ENCODE measurements around the gene C1S. TPM values are rescaled to one million over a fixed set of nuclear protein-coding genes. Genes with fewer than 3 reads are reported as not detected.
"Not testable (repeated sequence)": the region's sequence is repeated elsewhere in the genome, so short reads cannot be mapped to it uniquely, and the experiment has no call there.

Gene C1S
- total RNA-seq, 3 donors from 2014 or later: 1.6 to 1.7 (median 1.6) TPM

DNA sequence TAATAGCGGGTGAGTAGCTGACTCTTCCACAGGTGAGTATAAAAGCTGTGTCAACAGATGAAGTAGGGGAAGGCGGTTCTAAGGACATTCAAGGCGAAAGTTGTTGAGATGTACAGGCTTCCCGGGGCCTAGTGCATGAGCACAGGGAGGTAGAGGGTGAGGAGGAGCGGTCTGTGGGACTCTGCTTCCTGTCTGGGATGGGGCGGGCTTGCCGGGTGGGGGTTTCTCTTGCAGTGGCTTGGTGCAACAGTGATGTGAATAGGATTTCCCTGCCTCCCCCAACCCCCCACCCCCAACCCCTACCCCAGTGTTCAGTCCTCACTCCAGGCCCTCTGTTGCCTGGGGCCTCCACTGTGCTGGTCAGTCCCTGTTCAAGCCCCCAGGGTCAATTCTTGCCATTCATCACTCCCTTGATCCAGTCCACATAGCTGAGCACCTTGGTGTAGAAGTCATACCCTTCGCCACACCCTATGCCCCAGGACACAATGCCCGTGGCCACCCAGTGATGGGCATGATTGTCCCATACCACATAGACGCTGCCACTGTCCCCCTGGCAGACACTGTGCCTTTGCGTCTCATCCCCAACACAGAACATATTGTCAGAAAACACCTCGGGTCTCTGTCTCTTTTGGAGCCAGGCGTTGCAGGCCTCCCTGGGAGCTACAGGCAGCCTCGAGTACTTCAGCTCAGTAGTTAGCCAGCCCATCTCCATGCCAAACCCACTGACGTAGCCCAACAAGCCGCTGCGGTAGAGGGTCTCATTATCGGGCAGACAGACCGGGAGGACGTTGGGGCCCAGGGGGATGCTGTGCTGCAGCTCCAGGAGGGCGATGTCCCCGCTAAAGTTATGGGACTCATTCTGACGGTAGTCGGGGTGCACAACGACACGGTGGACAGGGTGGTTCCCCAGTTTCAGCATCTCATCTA is 35.8 kb downstream of the C1S start:
- Mint-ChIP-seq H3K36me3 (ENCODE audit: insufficient read depth) (peaks cover 6% of the 10 kb centered on the region), H3K4me1 (ENCODE audit: low read depth) (peaks cover 7% of the 10 kb centered on the region), H3K27me3 (ENCODE audit: low read depth) (no peaks in the 10 kb centered on the region), H3K4me3 (no peak overlapping the region), H3K9me3 (no peaks in the 10 kb centered on the region)
- DNase-seq: no peak
- no peak for ATAC-seq

DNA sequence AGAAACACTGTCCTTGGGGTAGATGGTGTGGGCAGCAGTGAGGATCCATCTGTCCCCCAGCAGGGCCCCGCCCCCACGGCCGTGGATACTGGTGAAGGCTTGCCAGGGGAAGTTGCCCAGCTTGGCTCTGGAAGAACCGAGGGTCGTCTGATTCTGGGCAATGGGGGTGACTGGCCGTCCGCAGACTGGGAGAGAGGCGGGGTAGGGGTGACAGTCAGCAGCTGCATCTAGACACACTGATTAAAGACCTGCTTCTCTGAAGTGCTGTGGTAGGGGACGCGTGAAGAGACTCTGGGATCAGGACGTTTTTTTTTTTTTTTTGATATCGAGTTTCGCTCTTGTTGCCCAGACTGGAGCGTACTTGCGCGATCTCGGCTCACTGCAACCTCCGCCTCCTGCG is 36.5 kb downstream of the C1S start:
- H3K4me3 Mint-ChIP-seq: no peak overlapping the region
- no peaks in the 10 kb centered on the region for H3K9me3 Mint-ChIP-seq
- peaks cover 6% of the 10 kb centered on the region for H3K36me3 Mint-ChIP-seq (ENCODE audit: insufficient read depth)
- ATAC-seq (no peak), DNase-seq (no peak)
- no peaks in the 10 kb centered on the region for H3K27me3 Mint-ChIP-seq (ENCODE audit: low read depth)
- H3K4me1 Mint-ChIP-seq (ENCODE audit: low read depth): peaks cover 9% of the 10 kb centered on the region

DNA sequence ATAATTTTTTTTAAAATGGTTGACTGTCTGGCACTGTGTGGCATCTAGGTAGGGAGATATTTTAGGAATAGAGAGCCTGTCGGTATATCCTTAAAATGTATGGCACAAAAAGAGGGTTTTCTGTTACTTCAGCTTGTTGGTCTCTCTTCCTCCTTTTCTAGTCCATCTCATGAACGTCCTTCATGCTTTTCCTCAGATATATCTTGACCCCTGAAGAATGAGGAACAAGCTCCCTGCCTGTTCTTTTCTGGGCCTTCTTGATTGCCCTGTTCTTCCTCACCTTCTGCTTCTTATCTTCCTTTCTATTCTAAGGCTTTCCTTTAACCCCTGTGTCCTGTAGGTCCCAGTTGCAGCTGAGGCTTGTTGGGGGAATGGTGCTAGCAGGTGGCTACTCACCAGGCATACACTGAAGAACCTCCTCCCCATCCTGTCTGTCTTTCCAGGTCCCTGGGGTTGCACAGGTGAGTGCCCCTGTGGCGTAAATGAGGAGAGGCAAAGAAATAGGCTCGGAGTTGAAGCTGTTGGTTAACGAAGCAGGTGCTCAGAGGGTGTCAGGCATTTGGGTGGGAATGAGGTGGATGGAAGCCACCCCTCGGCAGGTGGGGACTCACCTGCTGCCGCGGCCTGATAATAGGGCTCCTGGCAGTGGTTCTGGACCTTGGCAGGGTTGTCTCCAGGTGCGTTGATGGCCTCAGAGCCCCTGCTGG is 38.9 kb downstream of the C1S start:
- ATAC-seq: no peak
- Mint-ChIP-seq H3K4me1 (ENCODE audit: low read depth) (peaks cover 20% of the 10 kb centered on the region), H3K9me3 (no peaks in the 10 kb centered on the region), H3K36me3 (ENCODE audit: insufficient read depth) (peaks cover 6% of the 10 kb centered on the region), H3K27me3 (ENCODE audit: low read depth) (no peaks in the 10 kb centered on the region), H3K4me3 (no peak overlapping the region)
- no peak for DNase-seq

- DNase-seq (no peak), ATAC-seq (no peak)
- peaks cover 20% of the 10 kb centered on the region for H3K4me1 Mint-ChIP-seq (ENCODE audit: low read depth)
- H3K27me3 Mint-ChIP-seq (ENCODE audit: low read depth): no peaks in the 10 kb centered on the region
- H3K4me3 Mint-ChIP-seq: no peak overlapping the region
- peaks cover 6% of the 10 kb centered on the region for H3K36me3 Mint-ChIP-seq (ENCODE audit: insufficient read depth)
- H3K9me3 Mint-ChIP-seq: no peaks in the 10 kb centered on the region
Measured at GRCh38 chr12:7100239-7100638, 39.7 kb downstream of the C1S start.

DNA sequence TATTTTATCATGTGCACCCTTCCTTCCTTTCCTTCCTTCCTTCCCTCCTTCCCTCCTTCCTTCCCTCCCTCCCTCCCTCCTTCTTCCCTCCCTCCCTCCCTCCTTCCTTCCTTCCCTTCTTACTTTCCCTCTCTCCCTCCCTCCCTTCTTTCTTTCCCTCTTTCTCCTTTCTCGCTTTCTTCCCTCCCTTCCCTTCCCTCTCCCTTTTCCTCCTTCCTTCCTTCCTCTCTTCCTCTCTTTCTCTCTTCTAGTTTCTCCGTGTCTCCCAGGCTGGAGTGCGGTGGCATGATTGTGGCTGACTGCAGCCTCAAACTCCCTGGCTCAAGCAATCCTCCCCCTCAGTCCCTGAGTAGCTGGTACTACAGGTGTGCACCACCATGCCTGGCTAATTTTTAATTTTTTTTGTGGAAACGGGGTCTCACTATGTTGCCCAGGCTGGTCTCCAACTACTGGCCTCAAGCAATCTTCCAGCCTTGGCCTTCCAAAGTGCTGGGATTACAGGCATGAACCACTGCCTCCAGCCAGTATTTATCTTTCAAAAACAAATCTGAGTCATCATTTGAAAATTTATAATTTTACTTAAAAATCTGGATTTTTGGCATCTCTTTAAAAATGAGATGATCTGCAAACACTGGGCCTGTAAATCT is 40.7 kb downstream of the C1S start:
- Mint-ChIP-seq H3K9me3 (peaks cover 7% of the 10 kb centered on the region), H3K4me3 (no peak overlapping the region), H3K4me1 (ENCODE audit: low read depth) (peaks cover 25% of the 10 kb centered on the region), H3K36me3 (ENCODE audit: insufficient read depth) (peaks cover 11% of the 10 kb centered on the region), H3K27me3 (ENCODE audit: low read depth) (no peaks in the 10 kb centered on the region)
- no peak for ATAC-seq
- no peak for DNase-seq

DNA sequence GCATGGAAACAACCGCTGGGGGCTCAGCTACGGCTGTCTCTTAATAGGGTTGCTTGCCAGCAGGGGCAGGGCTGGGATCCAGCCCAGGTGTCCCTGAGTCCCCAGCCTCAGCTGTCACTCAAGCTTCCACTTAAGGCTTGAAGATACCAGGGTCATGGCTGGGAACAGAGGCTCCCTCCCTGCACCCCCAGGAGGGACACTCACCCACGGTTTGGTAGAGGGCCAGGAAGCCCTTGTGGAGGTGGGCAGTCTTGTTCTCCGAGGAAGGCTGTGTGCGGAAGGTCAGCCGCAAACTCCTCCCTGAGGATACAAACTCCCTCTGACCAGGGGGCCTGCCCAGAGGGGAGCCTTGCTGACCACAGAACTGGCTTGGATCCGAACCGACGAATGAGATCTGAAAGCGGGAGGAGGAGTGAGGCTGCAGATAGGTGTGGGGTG is 41.2 kb downstream of the C1S start:
- Mint-ChIP-seq H3K4me3 (no peak overlapping the region), H3K4me1 (ENCODE audit: low read depth) (peaks cover 30% of the 10 kb centered on the region), H3K27me3 (ENCODE audit: low read depth) (no peaks in the 10 kb centered on the region), H3K36me3 (ENCODE audit: insufficient read depth) (peaks cover 15% of the 10 kb centered on the region), H3K9me3 (peaks cover 11% of the 10 kb centered on the region)
- ATAC-seq: no peak
- no peak for DNase-seq

DNA sequence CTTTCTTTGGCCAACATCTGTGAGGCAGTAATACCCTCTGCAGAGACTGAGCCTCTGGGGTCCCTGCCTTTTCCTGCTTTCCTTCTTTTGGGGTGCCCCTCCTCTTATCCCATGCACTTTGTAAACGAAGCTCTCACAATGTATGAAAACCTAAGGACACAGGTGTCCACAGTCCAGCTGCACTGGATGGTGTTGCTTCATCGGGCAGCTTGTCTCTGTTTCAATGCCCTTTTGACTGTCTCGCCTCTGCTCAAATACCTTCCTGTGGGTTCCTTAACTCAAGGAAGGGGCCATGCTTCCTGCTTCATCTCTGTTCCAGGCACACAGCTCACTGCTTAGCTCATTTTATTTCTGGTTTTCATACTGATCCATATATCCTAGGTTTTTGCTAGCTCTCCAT is 42.1 kb downstream of the C1S start:
- H3K9me3 Mint-ChIP-seq: peaks cover 11% of the 10 kb centered on the region
- no peaks in the 10 kb centered on the region for H3K27me3 Mint-ChIP-seq (ENCODE audit: low read depth)
- DNase-seq: no peak
- H3K4me1 Mint-ChIP-seq (ENCODE audit: low read depth): peaks cover 33% of the 10 kb centered on the region
- no peak for ATAC-seq
- H3K36me3 Mint-ChIP-seq (ENCODE audit: insufficient read depth): peaks cover 15% of the 10 kb centered on the region
- no peak overlapping the region for H3K4me3 Mint-ChIP-seq

DNA sequence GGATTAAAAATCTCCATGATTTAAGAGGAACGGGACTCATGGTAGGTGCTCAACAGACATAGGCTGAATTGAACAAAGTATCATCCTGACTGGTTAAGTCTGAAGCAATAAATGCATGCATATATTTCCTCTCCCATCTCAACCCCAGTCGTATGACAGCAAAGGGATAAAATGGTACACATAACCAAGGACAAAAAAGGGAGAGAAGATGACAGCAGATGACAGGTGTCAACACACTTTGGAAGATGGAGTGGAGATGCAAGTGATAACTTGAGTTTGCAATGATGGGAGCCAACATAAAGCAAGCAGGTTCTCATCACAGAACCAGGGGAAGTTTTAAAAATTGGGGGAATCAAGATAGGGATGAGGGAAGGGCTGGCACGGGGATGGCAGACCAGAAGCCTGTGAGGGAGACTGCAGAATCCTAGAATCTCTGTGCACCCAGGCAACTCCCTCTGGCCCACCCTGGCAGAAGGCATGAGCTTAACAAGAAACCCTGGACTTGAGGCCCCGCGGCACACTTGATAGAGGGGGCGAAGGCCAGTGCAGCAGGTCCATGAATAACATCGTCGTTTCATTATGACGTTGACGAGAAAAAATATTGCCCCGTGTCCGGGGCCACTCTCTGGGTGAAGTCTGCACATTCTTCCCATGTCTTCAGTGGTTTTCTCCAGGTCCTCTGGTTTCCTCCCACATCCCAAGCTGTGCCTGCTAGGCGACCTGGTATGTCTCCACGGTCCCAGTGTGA is 43.5 kb downstream of the C1S start:
- H3K36me3 Mint-ChIP-seq (ENCODE audit: insufficient read depth): peaks cover 13% of the 10 kb centered on the region

DNA sequence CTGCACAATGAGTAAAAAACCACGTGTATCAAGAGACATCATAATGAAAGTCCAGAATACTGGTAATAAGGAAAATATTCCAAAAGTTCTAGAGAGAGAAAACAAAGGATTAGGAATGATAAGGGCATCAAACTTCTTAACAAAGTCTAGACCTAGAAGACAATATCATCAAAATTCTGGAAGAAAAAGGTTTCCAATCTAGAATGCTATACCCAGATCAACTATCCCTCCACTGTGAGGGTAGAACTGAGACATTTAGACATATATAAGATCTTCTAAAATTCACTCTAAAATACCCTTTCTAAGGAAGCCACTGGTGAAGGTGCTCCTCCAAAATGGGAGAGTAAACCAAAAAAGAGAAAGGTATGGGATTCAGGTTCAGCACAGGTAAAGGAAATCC is 45.6 kb downstream of the C1S start:
- ATAC-seq (no peak), DNase-seq (no peak)
- Mint-ChIP-seq H3K36me3 (ENCODE audit: insufficient read depth) (peaks cover 9% of the 10 kb centered on the region), H3K4me3 (peak overlapping the region; percentile 10), H3K27me3 (ENCODE audit: low read depth) (no peaks in the 10 kb centered on the region), H3K4me1 (ENCODE audit: low read depth) (peaks cover 45% of the 10 kb centered on the region), H3K9me3 (peaks cover 11% of the 10 kb centered on the region)

More for the DNA sequence above, 43.5 kb downstream of the C1S start:
- Mint-ChIP-seq H3K4me3 (no peak overlapping the region), H3K9me3 (peaks cover 11% of the 10 kb centered on the region), H3K4me1 (ENCODE audit: low read depth) (peaks cover 39% of the 10 kb centered on the region), H3K27me3 (ENCODE audit: low read depth) (no peaks in the 10 kb centered on the region)
- no peak for DNase-seq
- ATAC-seq: no peak

GRCh38 chr12:7107181-7107580 is 46.7 kb downstream of the C1S start:
- Mint-ChIP-seq H3K4me1 (ENCODE audit: low read depth) (peaks cover 42% of the 10 kb centered on the region), H3K9me3 (peaks cover 11% of the 10 kb centered on the region)
- not testable (repeated sequence) for DNase-seq; ATAC-seq; H3K36me3 Mint-ChIP-seq (ENCODE audit: insufficient read depth); H3K27me3 Mint-ChIP-seq (ENCODE audit: low read depth); H3K4me3 Mint-ChIP-seq

DNA sequence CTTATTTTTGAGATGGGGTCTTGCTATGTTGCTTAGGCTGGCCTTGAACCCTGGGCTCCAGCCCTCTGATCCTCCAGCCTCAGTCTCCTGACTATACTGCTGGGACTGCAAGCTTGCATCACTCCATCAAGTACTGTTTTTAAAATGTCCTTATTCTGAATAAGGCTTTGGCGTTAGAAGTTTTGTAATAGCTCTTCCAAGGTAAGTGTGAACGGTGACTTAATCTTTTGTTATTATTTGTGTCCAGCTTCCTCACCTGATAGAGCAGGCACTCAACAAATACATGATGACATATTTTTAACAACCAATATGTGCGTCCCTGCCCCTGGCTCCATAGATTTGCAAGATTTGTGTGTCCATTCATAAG is 47.1 kb downstream of the C1S start:
- DNase-seq (no peak), ATAC-seq (no peak)
- Mint-ChIP-seq H3K4me3 (peak overlapping the region; percentile 91), H3K4me1 (ENCODE audit: low read depth) (peaks cover 37% of the 10 kb centered on the region), H3K27me3 (ENCODE audit: low read depth) (no peaks in the 10 kb centered on the region), H3K36me3 (ENCODE audit: insufficient read depth) (peaks cover 9% of the 10 kb centered on the region), H3K9me3 (peaks cover 11% of the 10 kb centered on the region)

DNA sequence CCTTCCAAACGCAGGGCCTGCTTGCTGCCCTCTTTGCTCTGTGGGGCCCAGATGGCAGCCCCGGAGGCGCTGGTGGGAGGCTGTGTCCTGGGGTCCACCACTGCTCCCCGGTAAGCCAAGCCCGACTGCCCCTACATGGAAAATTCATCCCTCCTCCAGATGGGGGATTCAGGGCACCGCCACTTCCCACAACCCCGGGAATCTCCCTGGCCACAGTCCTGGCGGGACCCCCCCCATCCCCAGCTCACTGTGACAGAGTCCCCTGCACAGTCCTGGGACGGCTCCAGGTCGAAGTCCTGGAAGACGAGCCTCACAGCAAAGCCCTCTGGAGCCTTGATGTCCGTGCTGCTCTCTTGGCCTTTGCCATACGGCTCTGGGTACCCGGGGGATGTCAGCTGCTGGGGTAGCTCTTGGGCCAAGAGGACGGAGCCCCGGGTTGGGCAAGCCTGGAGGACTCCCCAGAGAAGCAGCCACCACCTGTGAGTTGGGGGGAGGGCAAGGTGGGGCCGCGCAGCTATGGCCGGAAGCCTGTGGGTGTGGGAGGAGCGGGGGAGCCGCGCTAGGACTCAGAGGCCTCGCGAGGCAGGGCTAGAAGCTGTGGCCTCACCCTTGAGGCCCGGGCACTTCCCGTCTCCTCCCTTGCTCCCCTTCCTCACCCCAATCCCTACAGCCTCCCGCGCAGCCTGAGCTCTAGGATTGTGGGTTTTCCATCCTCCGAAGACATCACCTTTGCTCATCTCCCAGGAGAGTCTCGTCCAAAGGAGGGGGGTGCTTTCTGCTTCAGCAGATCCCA is 47.7 kb downstream of the C1S start:
- Mint-ChIP-seq H3K4me3 (peak overlapping the region; percentile 91), H3K27me3 (ENCODE audit: low read depth) (no peaks in the 10 kb centered on the region), H3K36me3 (ENCODE audit: insufficient read depth) (peaks cover 9% of the 10 kb centered on the region), H3K9me3 (peaks cover 11% of the 10 kb centered on the region), H3K4me1 (ENCODE audit: low read depth) (peaks cover 35% of the 10 kb centered on the region)
- DNase-seq (peak; percentile 50), ATAC-seq (peak; percentile 92 to 94)

- Mint-ChIP-seq H3K4me1 (ENCODE audit: low read depth) (peaks cover 31% of the 10 kb centered on the region), H3K9me3 (peaks cover 11% of the 10 kb centered on the region), H3K4me3 (peak within 1 kb of the TSS; percentile 91), H3K36me3 (ENCODE audit: insufficient read depth) (peaks cover 9% of the 10 kb centered on the region), H3K27me3 (ENCODE audit: low read depth) (no peaks in the 10 kb centered on the region)
- DNase-seq (peak; percentile 78), ATAC-seq (peak; percentile 42 to 61)
Measured at GRCh38 chr12:7108796-7109571, 48.5 kb downstream of the C1S start, which contains the start of gene C1RL. Gene C1RL (minus strand): TSS chr12:7109214. CDS start chr12:7109180, 34 bp downstream.
